T-helper 17 cell (primary cell): ENCODE data around the gene SIX1. TPM values are rescaled to one million over a fixed set of nuclear protein-coding genes. Genes with fewer than 3 reads are reported as not detected.

Experiments used
- ATAC-seq: fragments of 150-1000 bp; cut with Tn5 transposase; 2 replicates; pipeline ENCODE4 v1.10.0; 2021; ENCODE audit warnings: mild to moderate bottlenecking, moderate library complexity
- DNase-seq, 3 donors: peaks; one replicate each; pipeline versions ENCODE4 v3.0.0 to v3.0.0-alpha.2; 2020 to 2021
- H3K9me3 ChIP-seq: one replicate; pipeline ENCODE4 v1.7.0; 2013; ENCODE audit warnings: low read length, mild to moderate bottlenecking; ENCODE audit not compliant: control insufficient read depth, poor library complexity, severe bottlenecking
- H3K27ac Mint-ChIP-seq: one replicate; pipeline ENCODE4 v1.8.0; 2022; ENCODE audit warnings: mild to moderate bottlenecking, moderate library complexity, mixed read lengths
- H3K27me3 Mint-ChIP-seq: one replicate; pipeline ENCODE4 v1.8.0; 2022; ENCODE audit warnings: mixed read lengths
- H3K36me3 Mint-ChIP-seq: one replicate; pipeline ENCODE4 v1.8.0; 2022; ENCODE audit warnings: low read depth, mixed read lengths
- H3K4me1 Mint-ChIP-seq: one replicate; pipeline ENCODE4 v1.8.0; 2022; ENCODE audit warnings: mild to moderate bottlenecking, mixed read lengths
- H3K4me3 Mint-ChIP-seq: one replicate; pipeline ENCODE4 v1.8.0; 2022; ENCODE audit warnings: mild to moderate bottlenecking, moderate library complexity, mixed read lengths
- total RNA-seq, 4 donors: library from RNA in 2 of 4; stranded (reverse) in 2 of 4; gene quantifications; one replicate each; pipeline ENCODE4 v1.2.3 and lab custom pipeline; 2022 to 2026

SIX1 gene
- total RNA-seq (not detected), total RNA-seq (lab: John Stamatoyannopoulos, UW) (0 to 0.08 reads per million in 2 donors)

DNA sequence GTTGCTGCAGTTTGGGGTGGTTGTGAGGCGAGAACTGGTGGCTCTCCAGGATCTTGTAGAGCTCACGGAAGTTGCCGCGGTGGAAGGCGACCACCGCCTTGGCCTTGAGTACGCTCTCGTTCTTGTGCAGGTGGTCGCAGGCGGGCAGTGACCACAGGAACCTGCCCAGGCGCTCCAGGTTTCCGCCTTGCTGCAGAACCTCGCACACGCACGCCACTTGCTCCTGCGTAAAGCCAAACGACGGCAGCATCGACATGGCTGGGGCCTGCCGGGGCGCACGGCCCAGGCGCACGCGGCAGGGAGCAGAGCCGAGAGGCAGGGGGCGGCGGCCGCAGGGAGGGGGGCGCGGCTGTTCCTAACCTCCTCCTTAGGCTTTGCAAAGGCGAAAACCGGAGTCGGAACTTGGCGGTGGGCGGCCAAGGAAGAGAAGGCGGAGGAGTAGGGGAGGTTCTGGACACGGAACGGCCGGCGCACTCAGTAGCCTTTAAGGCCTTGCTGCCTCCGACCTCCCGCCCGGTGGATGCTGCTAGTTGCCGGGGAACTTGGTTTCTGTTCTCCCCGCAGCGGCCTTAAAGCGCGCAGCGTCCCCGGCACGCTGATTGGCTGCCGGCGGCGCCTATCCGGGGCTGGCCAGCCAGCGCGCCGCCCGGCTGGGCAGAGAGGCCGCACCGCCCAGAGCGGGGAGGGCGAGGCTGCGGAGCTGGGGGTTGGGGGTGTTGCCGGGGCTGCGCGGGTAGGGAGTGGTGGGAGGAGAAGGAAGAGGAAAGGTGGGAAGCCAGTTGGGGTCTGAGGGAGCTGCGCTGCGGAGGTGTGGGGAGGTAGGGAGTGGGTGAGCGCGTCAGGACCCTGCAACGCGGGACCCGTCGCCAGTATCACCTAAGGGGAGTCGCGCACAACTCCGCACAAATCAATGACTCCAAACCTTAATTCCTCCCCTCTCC lies at the start of gene SIX1:
Gene SIX1 (minus strand): TSS at position 544 of the 941 bp plus-strand sequence. CDS start 288 bp downstream, at position 256.
- Mint-ChIP-seq H3K27me3 (peaks cover 94% of the 10 kb centered on the region), H3K27ac (no peak within 1 kb of the TSS), H3K4me1 (peaks cover 39% of the 10 kb centered on the region), H3K36me3 (peaks cover 5% of the 10 kb centered on the region), H3K4me3 (peak within 1 kb of the TSS; percentile 76)
- DNase-seq (no peak), ATAC-seq (peak; percentile 21)
- no peaks in the 10 kb centered on the region for H3K9me3 ChIP-seq

GRCh38 chr14:60695327-60695726 lies 46.0 kb upstream of the SIX1 start:
- no peaks in the 10 kb centered on the region for H3K4me1 Mint-ChIP-seq
- H3K9me3 ChIP-seq = peaks cover 2% of the 10 kb centered on the region
- peaks cover 29% of the 10 kb centered on the region for H3K27me3 Mint-ChIP-seq
- no peak for DNase-seq
- no peak overlapping the region for H3K27ac Mint-ChIP-seq
- ATAC-seq = no peak
- H3K36me3 Mint-ChIP-seq = no peaks in the 10 kb centered on the region
- no peak overlapping the region for H3K4me3 Mint-ChIP-seq

DNA sequence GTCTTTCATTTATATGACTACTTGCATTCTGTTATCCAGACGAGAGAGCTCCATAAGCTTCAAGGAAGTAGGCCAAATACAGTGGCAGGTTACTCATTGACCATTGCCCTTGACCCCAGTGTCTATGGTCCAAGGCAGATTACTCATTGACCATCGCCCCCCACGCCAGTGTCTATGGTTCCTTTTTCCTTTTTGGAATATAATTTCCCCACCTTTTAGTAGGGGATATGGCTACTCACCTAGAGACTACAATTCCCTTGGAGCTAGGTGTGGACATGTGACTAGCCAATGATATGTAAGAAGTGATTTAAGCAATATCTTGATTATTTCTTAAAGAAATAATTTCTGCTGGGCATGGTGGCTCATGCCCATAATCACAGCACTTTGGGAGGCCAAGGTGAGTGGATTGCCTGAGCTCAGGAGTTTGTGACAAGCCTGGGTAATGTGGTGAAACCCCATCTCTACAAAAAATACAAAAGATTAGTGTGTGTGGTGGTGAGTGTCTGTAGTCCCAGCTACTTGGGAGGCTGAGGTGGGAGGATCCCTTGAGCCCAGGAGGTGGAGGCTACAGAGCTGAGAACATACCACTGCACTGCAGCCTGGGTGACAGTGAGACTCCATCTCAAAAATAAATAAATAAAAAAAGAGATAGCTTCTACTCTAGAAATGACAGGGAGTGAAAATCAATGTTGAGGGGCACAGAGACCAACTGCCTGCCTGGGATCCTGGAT lies 42.3 kb upstream of the SIX1 start:
- Mint-ChIP-seq H3K4me1 (no peaks in the 10 kb centered on the region), H3K4me3 (no peak overlapping the region), H3K27ac (no peak overlapping the region), H3K36me3 (no peaks in the 10 kb centered on the region), H3K27me3 (peaks cover 21% of the 10 kb centered on the region)
- ATAC-seq (no peak), DNase-seq (no peak)
- no peaks in the 10 kb centered on the region for H3K9me3 ChIP-seq

GRCh38 chr14:60686865-60687264 lies 37.6 kb upstream of the SIX1 start:
- no peak overlapping the region for H3K4me3 Mint-ChIP-seq
- H3K36me3 Mint-ChIP-seq = no peaks in the 10 kb centered on the region
- H3K27me3 Mint-ChIP-seq = peaks cover 14% of the 10 kb centered on the region
- DNase-seq = no peak
- no peaks in the 10 kb centered on the region for H3K9me3 ChIP-seq
- no peaks in the 10 kb centered on the region for H3K4me1 Mint-ChIP-seq
- H3K27ac Mint-ChIP-seq = no peak overlapping the region
- no peak for ATAC-seq

- Mint-ChIP-seq H3K4me1 (no peaks in the 10 kb centered on the region), H3K4me3 (no peak overlapping the region), H3K27ac (no peak overlapping the region), H3K27me3 (peaks cover 19% of the 10 kb centered on the region), H3K36me3 (no peaks in the 10 kb centered on the region)
- ATAC-seq = no peak
- H3K9me3 ChIP-seq = no peaks in the 10 kb centered on the region
- DNase-seq = no peak
These were observed 34.9 kb upstream of the SIX1 start for GRCh38 chr14:60684203-60684602.

DNA sequence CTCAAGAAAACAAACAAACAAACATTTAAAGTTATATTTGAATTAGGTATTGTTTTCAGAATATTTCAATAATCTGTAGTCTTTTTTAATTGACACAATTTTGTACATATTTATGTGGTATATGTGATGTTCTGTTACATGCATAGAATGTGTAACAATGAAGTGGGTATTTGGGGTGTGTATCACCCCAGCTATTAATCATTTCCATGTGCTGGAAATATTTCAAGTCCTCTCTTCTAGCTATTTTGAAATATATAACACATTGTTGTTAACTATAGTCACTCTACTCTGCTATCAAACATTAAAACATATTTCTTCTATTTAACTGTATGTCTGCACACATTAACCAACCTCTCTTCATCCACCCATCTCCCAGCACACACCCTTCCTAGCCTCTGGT lies 32.0 kb upstream of the SIX1 start:
- Mint-ChIP-seq H3K4me3 (no peak overlapping the region), H3K27ac (no peak overlapping the region), H3K27me3 (peaks cover 16% of the 10 kb centered on the region), H3K36me3 (no peaks in the 10 kb centered on the region), H3K4me1 (no peaks in the 10 kb centered on the region)
- no peak for ATAC-seq
- H3K9me3 ChIP-seq = no peaks in the 10 kb centered on the region
- DNase-seq = no peak

DNA sequence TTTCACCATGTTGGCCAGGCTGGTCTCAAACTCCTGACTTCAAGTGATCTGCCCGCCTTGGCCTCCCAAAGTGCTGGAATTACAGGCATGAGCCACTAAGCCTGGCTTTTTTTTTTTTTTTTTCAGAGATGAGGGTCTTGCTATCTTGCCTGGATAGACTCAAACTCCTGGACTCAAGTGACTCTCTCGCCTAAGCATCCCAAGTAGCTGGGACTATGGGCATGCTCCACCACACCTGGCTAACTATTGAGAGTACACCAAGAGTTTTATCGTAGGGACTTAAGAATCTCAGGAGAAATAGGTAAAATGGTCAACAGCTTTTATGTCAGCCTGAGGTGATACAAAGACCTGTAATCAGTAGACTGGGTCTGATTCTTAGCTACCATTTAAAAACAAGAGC lies 31.2 kb upstream of the SIX1 start:
- Mint-ChIP-seq H3K36me3 (no peaks in the 10 kb centered on the region), H3K4me3 (no peak overlapping the region), H3K27ac (no peak overlapping the region), H3K4me1 (no peaks in the 10 kb centered on the region), H3K27me3 (peaks cover 16% of the 10 kb centered on the region)
- DNase-seq = no peak
- no peak for ATAC-seq
- no peaks in the 10 kb centered on the region for H3K9me3 ChIP-seq

GRCh38 chr14:60679566-60680258 lies 30.4 kb upstream of the SIX1 start:
- no peak for ATAC-seq
- no peak overlapping the region for H3K27ac Mint-ChIP-seq
- no peaks in the 10 kb centered on the region for H3K36me3 Mint-ChIP-seq
- no peak overlapping the region for H3K4me3 Mint-ChIP-seq
- no peaks in the 10 kb centered on the region for H3K4me1 Mint-ChIP-seq
- no peaks in the 10 kb centered on the region for H3K9me3 ChIP-seq
- peaks cover 16% of the 10 kb centered on the region for H3K27me3 Mint-ChIP-seq
- DNase-seq = no peak

DNA sequence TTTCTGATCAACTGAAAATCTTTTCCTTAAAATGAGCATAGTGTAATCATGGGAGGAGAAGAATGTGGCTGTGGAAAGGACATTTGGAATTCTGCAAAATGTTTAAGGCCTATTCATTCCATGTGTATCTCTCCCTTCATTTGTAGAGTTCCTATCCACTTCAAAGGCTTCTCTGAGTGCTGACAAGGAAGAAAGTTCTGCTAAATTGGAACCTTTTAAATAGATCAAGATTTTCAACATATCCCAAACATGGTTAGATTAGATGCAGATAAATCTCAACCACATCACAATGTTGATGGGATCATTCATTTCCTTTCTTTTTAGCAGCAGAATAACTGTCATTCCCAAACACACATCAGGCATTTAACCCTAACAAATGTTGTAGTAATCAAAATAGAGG lies 28.4 kb upstream of the SIX1 start:
- Mint-ChIP-seq H3K4me3 (no peak overlapping the region), H3K27me3 (peaks cover 7% of the 10 kb centered on the region), H3K36me3 (no peaks in the 10 kb centered on the region), H3K4me1 (no peaks in the 10 kb centered on the region), H3K27ac (no peak overlapping the region)
- H3K9me3 ChIP-seq = no peaks in the 10 kb centered on the region
- DNase-seq = no peak
- no peak for ATAC-seq

DNA sequence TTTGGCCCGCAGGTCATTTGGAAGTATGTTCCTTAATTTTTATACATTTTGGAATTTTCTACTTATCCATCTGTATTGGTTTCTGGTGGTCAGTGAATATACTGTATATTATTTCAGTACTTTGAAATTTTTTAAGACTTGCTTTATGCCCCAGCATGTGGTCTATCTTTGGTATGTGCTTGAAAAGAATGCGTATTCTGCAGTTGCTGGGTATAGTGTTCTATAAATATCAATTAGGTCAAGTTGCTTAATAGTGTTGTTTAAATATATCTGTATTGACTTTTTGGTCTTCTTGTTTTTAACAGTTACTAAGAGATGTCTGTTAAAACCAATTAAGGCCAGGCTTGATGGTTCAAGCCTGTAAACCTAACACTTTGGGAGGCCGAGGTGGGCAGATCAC lies 21.7 kb upstream of the SIX1 start:
- DNase-seq (no peak), ATAC-seq (no peak)
- H3K4me1 Mint-ChIP-seq = no peaks in the 10 kb centered on the region
- H3K27me3 Mint-ChIP-seq = peaks cover 6% of the 10 kb centered on the region
- no peaks in the 10 kb centered on the region for H3K9me3 ChIP-seq
- H3K36me3 Mint-ChIP-seq = no peaks in the 10 kb centered on the region
- no peak overlapping the region for H3K4me3 Mint-ChIP-seq
- no peak overlapping the region for H3K27ac Mint-ChIP-seq

GRCh38 chr14:60668431-60669112 lies 19.3 kb upstream of the SIX1 start:
- DNase-seq (no peak), ATAC-seq (no peak)
- peaks cover 19% of the 10 kb centered on the region for H3K27me3 Mint-ChIP-seq
- H3K9me3 ChIP-seq = no peaks in the 10 kb centered on the region
- H3K4me1 Mint-ChIP-seq = no peaks in the 10 kb centered on the region
- no peaks in the 10 kb centered on the region for H3K36me3 Mint-ChIP-seq
- no peak overlapping the region for H3K4me3 Mint-ChIP-seq
- H3K27ac Mint-ChIP-seq = no peak overlapping the region

GRCh38 chr14:60665177-60665550 lies 15.9 kb upstream of the SIX1 start:
- Mint-ChIP-seq H3K4me1 (no peaks in the 10 kb centered on the region), H3K4me3 (no peak overlapping the region), H3K27ac (no peak overlapping the region), H3K36me3 (no peaks in the 10 kb centered on the region), H3K27me3 (peaks cover 44% of the 10 kb centered on the region)
- no peak for DNase-seq
- H3K9me3 ChIP-seq = no peaks in the 10 kb centered on the region
- no peak for ATAC-seq

GRCh38 chr14:60662982-60663381 lies 13.7 kb upstream of the SIX1 start:
- no peaks in the 10 kb centered on the region for H3K9me3 ChIP-seq
- peaks cover 2% of the 10 kb centered on the region for H3K36me3 Mint-ChIP-seq
- peaks cover 3% of the 10 kb centered on the region for H3K4me1 Mint-ChIP-seq
- H3K27ac Mint-ChIP-seq = no peak overlapping the region
- peaks cover 65% of the 10 kb centered on the region for H3K27me3 Mint-ChIP-seq
- no peak overlapping the region for H3K4me3 Mint-ChIP-seq
- ATAC-seq (no peak), DNase-seq (no peak)
